ENCODE measurements around the gene EDNRA. TPM values are rescaled to one million over a fixed set of nuclear protein-coding genes. Genes with fewer than 3 reads are reported as not detected.
A peak's percentile ranks its signal among the peaks of the same experiment; 100 is the strongest.

EDNRA gene
- total and polyA plus RNA-seq, 8 donors, result 0.58 to 24.6 (median 4.1) TPM; not detected in 1

DNA sequence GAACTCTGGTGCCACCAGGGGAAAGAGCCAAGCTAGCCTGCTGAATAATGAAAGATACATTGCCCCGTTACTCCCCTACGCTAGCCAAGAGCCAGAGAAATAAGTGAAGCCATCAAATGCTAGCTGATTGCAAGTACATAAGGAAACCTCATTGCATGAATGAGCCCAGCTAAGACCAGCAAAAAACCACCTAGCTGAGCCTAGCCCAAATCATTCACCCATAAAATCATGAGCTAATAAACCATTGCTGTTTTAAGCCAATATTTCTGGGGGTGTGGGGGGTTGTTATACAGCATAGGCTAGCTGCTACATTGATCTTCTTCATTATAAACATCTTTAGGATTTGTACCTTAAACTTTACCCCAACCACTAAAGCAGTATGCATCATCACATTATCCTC lies 15.4 kb upstream of the EDNRA start:
- DNase-seq, result no peak
- Histone ChIP-seq H3K4me3 (no peak overlapping the region), H3K4me1 (no peaks in the 10 kb centered on the region), H3K27ac (no peak overlapping the region), H3K27me3 (no peaks in the 10 kb centered on the region), H3K9me3 (peaks cover 0 to 12% (median 9%) of the 10 kb centered on the region in 4 donors), H3K36me3 (no peaks in the 10 kb centered on the region)
- WGBS, 5 donors, result 87 to 97% (median 91%) methylated on average over 2 of the region's 2 CpGs
- TF ChIP-seq EP300 (IDR thresholded peaks at IDR 0.05) (no peak), POLR2AphosphoS5 (IDR thresholded peaks at IDR 0.05) (no peak), POLR2A (IDR thresholded peaks at IDR 0.05) (no peak)
- TF ChIP-seq, protein P1, sequence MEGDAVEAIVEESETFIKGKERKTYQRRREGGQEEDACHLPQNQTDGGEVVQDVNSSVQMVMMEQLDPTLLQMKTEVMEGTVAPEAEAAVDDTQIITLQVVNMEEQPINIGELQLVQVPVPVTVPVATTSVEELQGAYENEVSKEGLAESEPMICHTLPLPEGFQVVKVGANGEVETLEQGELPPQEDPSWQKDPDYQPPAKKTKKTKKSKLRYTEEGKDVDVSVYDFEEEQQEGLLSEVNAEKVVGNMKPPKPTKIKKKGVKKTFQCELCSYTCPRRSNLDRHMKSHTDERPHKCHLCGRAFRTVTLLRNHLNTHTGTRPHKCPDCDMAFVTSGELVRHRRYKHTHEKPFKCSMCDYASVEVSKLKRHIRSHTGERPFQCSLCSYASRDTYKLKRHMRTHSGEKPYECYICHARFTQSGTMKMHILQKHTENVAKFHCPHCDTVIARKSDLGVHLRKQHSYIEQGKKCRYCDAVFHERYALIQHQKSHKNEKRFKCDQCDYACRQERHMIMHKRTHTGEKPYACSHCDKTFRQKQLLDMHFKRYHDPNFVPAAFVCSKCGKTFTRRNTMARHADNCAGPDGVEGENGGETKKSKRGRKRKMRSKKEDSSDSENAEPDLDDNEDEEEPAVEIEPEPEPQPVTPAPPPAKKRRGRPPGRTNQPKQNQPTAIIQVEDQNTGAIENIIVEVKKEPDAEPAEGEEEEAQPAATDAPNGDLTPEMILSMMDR (IDR thresholded peaks at IDR 0.05), result no peak
- intact Hi-C loops (cut with DNase I; ENCODE audit: low total_unique reads), result no loop called here

DNA sequence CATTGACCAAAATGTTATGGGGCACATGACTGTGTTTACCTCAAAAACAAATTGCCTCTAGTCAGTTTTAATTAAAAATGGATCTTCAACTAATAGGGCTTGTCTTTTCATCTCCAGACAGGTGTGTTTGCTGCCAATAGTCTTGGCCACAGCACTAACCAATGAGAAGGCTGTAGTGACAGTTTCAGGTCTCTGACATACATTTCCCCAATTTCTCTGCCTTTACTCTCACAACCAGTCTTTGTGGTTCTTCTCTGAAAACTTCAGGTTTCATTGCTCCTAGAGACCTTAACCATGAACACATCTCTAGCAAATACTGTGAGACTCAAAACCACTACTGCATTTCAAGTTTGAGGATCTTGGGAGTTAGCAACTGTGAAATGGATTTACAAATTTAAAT lies 3.5 kb upstream of the EDNRA start:
- intact Hi-C loops (cut with DNase I; ENCODE audit: low total_unique reads), result no loop called here
- DNase-seq, result no peak
- Histone ChIP-seq H3K27ac (no peak overlapping the region), H3K4me3 (no peak overlapping the region), H3K9me3 (no peaks in the 10 kb centered on the region), H3K36me3 (no peaks in the 10 kb centered on the region), H3K27me3 (peaks cover 0 to 17% (median 5%) of the 10 kb centered on the region in 3 donors), H3K4me1 (peaks cover 0 to 11% (median 10%) of the 10 kb centered on the region in 4 donors)
- TF ChIP-seq, protein P1 (IDR thresholded peaks at IDR 0.05), result no peak
- no peak for TF ChIP-seq POLR2A (IDR thresholded peaks at IDR 0.05)
- TF ChIP-seq EP300 (IDR thresholded peaks at IDR 0.05), result no peak
- no peak for TF ChIP-seq POLR2AphosphoS5 (IDR thresholded peaks at IDR 0.05)

DNA sequence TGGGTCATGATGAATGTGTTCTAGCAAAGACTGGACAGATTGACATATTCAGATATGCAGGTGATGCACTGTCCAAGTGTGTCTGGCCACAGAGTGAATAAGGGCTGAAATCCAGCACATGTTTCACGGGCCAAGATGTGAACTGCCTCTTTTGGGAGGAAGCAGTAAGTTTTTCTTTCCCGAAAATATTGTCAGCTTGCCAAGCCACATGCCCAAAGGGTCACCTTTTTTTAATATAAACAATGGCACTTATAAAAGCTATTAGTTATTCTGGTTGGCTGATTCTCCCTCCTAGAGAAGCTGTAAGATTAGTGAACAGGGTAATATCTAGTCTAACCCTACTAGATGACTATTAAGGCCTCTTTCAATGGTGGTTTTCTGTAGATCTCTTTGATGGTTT lies 1.5 kb upstream of the EDNRA start:
- H3K27ac ChIP-seq, result no peak overlapping the region
- WGBS, 5 donors, result 13 to 38% (median 20%) methylated on average over 2 of the region's 2 CpGs
- TF ChIP-seq EP300 (IDR thresholded peaks at IDR 0.05) (no peak), POLR2AphosphoS5 (IDR thresholded peaks at IDR 0.05) (no peak), POLR2A (IDR thresholded peaks at IDR 0.05) (no peak)
- TF ChIP-seq, protein P1 (IDR thresholded peaks at IDR 0.05), result no peak
- DNase-seq, result no peak
- no peak overlapping the region for H3K4me3 ChIP-seq
- peaks cover 0 to 17% (median 5%) of the 10 kb centered on the region in 3 donors for H3K27me3 ChIP-seq
- H3K9me3 ChIP-seq, result no peaks in the 10 kb centered on the region
- intact Hi-C loops (cut with DNase I; ENCODE audit: low total_unique reads), result no loop called here
- no peaks in the 10 kb centered on the region for H3K36me3 ChIP-seq
- peaks cover 0 to 15% (median 11%) of the 10 kb centered on the region in 4 donors for H3K4me1 ChIP-seq

DNA sequence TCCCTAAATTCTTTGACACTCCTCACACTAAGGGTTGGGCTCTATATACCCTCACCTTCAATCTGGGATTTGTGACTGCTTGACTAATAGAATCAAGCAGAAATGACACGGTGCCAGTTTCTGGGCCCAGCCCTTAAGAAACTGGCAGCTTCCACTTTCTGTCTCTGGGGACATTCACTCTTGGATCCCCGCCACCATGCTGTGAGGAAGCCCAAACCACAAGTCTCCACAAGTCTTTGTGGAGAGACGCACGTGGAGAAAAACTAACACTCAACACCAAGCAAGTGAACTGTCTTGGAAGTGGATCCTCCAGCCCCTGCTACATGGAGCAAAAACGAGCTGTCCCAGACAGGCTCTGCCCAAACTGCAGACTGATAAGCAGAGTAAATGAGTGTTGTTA lies 1.1 kb upstream of the EDNRA start:
- intact Hi-C loops (cut with DNase I; ENCODE audit: low total_unique reads), result no loop called here
- Histone ChIP-seq H3K4me1 (peaks cover 0 to 15% (median 11%) of the 10 kb centered on the region in 4 donors), H3K9me3 (no peaks in the 10 kb centered on the region), H3K27me3 (peaks cover 0 to 17% (median 5%) of the 10 kb centered on the region in 3 donors), H3K4me3 (no peak overlapping the region), H3K36me3 (no peaks in the 10 kb centered on the region), H3K27ac (peak overlapping the region in 4 of 5 donors; percentile 68 to 86 (median 82))
- TF ChIP-seq EP300 (IDR thresholded peaks at IDR 0.05) (no peak), POLR2AphosphoS5 (IDR thresholded peaks at IDR 0.05) (no peak), POLR2A (IDR thresholded peaks at IDR 0.05) (no peak)
- TF ChIP-seq, protein P1 (IDR thresholded peaks at IDR 0.05), result no peak
- WGBS, 5 donors, result 52 to 61% (median 61%) methylated on average over 5 of the region's 5 CpGs
- DNase-seq, result no peak
